AML-193 (cell line): ENCODE data around the gene ACACA.
"Not testable (repeated sequence)": the region's sequence is repeated elsewhere in the genome, so short reads cannot be mapped to it uniquely, and the experiment has no call there.

Experiments
- DNase-seq, 2 experiments: peaks; one replicate each; lab custom pipeline; 2025; lab: John Stamatoyannopoulos, UW

ACACA gene

GRCh38 chr17:37177254-37177870, 229.3 kb downstream of the ACACA start:
- no peak for DNase-seq

GRCh38 chr17:37176723-37177122, 229.9 kb downstream of the ACACA start:
- DNase-seq = no peak

GRCh38 chr17:37174205-37174604, 232.4 kb downstream of the ACACA start:
- DNase-seq = no peak

- DNase-seq = no peak
These were observed 235.7 kb downstream of the ACACA start for GRCh38 chr17:37170881-37171425.

- DNase-seq = no peak
These were observed 237.8 kb downstream of the ACACA start for GRCh38 chr17:37168731-37169353.

- DNase-seq = no peak
These were observed 238.9 kb downstream of the ACACA start for GRCh38 chr17:37167756-37168155.

GRCh38 chr17:37164057-37164456, 242.6 kb downstream of the ACACA start:
- DNase-seq = no peak

GRCh38 chr17:37162800-37163199, 243.8 kb downstream of the ACACA start:
- no peak for DNase-seq

GRCh38 chr17:37160944-37161343, 245.7 kb downstream of the ACACA start:
- no peak for DNase-seq

- DNase-seq = no peak
These were observed 248.3 kb downstream of the ACACA start for GRCh38 chr17:37158290-37158689.

- no peak for DNase-seq
These were observed 258.5 kb downstream of the ACACA start for GRCh38 chr17:37148156-37148555.

GRCh38 chr17:37147301-37147812, 259.3 kb downstream of the ACACA start:
- DNase-seq = no peak

- no peak for DNase-seq
These were observed 260.3 kb downstream of the ACACA start for GRCh38 chr17:37146086-37147064.

GRCh38 chr17:37144075-37144701, 262.4 kb downstream of the ACACA start:
- DNase-seq = no peak

GRCh38 chr17:37143558-37143957, 263.1 kb downstream of the ACACA start:
- not testable (repeated sequence) for DNase-seq

GRCh38 chr17:37142294-37142896, 264.2 kb downstream of the ACACA start:
- DNase-seq = no peak

- DNase-seq = no peak
These were observed 268.0 kb downstream of the ACACA start for GRCh38 chr17:37138571-37139120.

- DNase-seq = no peak
These were observed 268.6 kb downstream of the ACACA start for GRCh38 chr17:37137906-37138514.

- DNase-seq = no peak
These were observed 269.5 kb downstream of the ACACA start for GRCh38 chr17:37137070-37137610.

- DNase-seq = no peak
These were observed 271.1 kb downstream of the ACACA start for GRCh38 chr17:37135576-37135975.
